ENCODE results near the gene SNED1.

DNA sequence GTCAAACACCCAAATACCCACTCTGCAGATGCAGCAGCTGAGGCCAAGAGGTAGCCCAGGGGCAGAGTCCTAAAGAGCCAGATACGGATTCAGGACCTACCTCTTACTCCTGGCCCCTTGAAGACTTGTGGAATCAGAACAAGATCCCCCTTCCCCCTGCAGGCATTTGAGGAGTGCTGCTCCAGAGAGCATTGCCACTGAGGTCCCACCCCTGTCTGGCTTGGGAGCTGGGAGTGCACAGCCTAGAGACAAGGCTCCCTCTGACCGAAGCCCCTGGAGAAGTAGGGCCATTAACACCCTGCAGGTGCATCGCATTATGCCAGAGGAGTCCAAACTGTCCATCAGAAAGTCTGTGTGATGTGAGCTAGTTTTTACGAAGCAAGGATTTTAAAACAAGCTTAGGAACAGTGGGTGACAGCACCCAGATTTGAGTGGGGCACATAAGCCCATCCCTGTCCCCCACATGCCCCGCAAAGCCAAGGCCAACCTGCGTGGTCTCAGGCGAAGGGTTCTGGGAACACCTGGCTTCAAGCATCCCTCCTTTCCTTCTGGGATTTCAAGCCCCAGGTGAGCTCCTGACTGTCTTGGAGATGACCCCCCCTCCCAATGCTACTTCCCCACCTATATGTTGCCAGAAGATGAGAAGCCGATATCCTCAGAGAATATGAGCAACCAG lies 55.3 kb downstream of the SNED1 start:
- TF ChIP-seq CTCF (conservative IDR thresholded peaks at IDR 0.05 in 1 of 2, IDR thresholded peaks at IDR 0.05 in 1 of 2; ENCODE audit: low read depth in 1 of 2, low read length in 2 of 2) (no peak), EZH2 (IDR thresholded peaks at IDR 0.05; ENCODE audit: low read length, missing control alignments) (no peak)
